Fibroblast of villous mesenchyme (primary cell): Measurements from ENCODE around the gene PAX3. TPM values are rescaled to one million over a fixed set of nuclear protein-coding genes. Genes with fewer than 3 reads are reported as not detected.

Experiments used
- DNase-seq: peaks from one replicate; pipeline ENCODE4 v3.0.0-alpha.2; 2010; ENCODE audit warnings: low read depth
- H3K4me3 ChIP-seq: 2 replicates; pipeline ENCODE4 v1.5.1; 2011; ENCODE audit warnings: low read depth, mild to moderate bottlenecking, low read length
- total RNA-seq: library from RNA; depleted of rRNA; stranded (reverse); fragments of >200 nt; gene quantifications from 2 replicates; pipeline ENCODE4 v1.2.3, GENCODE V29; 2012
- TF ChIP-seq, protein P1 (sequence below): IDR thresholded peaks from 2 replicates; pipeline ENCODE4 v1.5.1; 2012; ENCODE audit warnings: low read depth, mild to moderate bottlenecking, low read length; ENCODE audit not compliant: insufficient read depth

Gene PAX3
- total RNA-seq, 1 donor, result not detected

DNA sequence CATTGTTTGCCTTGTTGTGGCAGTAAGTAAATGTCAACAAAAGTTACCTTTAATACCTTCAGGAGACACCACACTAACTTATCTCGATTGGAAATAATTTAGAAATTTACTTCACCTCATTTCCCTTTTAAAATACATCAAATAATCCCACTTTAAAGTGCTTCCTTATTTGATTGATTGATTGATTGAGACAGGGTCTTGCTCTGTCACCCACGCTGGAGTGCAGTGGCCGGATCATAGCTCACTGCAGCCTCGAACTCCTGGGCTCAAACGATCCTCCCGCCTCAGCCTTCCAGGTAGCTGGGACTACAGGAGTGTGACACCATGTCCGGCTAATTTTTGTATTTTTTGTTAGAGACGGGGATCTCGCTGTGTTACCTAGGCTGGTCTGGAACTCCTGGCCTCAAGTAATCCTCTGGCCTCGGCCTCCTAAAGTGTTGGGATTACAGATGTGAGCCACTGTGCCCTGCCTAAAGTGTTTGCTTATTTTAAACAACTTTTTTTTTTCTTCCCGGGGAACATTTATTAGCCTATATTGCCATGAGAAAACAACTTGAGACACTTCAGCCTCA, 12.0 kb upstream of the PAX3 start:
- no peak overlapping the region for H3K4me3 ChIP-seq
- no peak for DNase-seq
- TF ChIP-seq, protein P1, sequence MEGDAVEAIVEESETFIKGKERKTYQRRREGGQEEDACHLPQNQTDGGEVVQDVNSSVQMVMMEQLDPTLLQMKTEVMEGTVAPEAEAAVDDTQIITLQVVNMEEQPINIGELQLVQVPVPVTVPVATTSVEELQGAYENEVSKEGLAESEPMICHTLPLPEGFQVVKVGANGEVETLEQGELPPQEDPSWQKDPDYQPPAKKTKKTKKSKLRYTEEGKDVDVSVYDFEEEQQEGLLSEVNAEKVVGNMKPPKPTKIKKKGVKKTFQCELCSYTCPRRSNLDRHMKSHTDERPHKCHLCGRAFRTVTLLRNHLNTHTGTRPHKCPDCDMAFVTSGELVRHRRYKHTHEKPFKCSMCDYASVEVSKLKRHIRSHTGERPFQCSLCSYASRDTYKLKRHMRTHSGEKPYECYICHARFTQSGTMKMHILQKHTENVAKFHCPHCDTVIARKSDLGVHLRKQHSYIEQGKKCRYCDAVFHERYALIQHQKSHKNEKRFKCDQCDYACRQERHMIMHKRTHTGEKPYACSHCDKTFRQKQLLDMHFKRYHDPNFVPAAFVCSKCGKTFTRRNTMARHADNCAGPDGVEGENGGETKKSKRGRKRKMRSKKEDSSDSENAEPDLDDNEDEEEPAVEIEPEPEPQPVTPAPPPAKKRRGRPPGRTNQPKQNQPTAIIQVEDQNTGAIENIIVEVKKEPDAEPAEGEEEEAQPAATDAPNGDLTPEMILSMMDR, result no peak

DNA sequence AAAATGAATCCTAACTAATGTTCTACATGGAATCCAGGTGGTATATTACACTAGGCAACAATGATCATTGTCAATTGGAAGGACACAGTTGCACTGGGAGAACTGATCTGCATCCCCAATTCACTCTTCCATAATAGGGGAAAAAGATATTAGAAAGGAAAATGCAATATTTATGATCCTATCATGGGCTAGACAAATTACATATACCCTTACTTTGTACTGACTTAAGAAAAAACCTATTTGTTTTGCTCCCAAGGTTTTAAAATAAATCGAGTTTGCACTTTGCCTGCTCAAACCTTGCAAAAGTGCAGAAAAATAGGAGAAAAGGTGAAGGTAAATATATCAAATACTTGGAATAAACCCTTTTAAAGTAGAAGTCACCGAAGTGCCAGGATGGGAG, 11.0 kb upstream of the PAX3 start:
- TF ChIP-seq, protein P1, result no peak
- no peak for DNase-seq
- H3K4me3 ChIP-seq, result no peak overlapping the region

DNA sequence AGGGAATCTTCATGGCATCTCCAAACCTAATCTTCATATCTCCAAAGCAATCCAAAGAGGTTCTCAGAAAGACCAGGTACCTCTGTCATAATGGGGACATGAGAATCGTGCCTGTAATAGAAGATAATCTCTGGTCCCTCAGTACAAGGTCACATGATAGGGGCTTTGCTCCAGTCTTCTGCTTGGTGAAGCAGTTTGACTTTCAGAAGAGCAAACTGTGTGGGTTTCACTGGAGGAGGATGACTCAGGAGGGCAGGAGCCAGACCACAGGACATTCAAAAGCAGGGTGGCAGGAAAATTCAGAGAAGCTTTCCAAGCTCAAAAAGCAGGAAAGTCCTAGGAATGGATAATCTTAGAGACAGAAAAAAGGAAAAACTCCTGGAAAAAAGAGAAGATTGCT, 10.6 kb upstream of the PAX3 start:
- TF ChIP-seq, protein P1, result no peak
- no peak overlapping the region for H3K4me3 ChIP-seq
- DNase-seq, result no peak

DNA sequence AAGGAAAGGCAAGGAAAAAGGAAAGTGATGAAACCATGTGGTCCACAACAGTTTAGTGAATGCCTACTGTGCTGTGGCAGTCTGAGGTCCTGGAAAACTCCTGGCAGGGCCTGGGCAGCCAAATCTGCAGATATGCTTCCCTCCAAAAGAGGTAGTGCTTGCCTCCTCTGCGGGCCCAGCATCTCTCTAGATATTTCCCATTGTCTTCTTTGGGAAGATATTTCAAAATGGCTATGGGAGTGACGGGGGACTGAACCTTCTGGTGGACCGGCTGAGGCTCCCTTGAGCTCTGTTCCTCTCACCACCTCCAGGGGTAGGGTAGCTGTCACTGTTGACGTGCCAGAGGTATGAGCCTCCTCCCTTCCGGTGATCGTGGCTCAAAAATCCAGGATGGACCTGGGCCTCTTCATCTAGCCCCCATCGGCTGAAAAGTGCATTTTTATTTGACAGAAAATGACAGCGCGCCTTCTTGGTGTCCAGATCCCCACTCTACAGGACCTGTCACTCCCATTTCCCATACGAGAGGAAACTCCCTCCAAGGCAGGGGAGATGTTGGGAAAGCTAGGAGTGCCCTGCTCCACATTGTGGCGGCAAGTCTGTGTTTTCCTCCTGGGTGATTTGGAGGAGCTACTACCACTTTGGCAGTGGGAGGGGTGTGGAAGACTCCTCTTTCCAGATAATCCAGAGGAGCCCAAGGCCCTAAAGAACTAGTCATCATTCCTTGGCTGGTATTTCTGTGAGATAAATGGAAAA, 9.4 kb upstream of the PAX3 start:
- TF ChIP-seq, protein P1, result no peak
- DNase-seq, result no peak
- no peak overlapping the region for H3K4me3 ChIP-seq

DNA sequence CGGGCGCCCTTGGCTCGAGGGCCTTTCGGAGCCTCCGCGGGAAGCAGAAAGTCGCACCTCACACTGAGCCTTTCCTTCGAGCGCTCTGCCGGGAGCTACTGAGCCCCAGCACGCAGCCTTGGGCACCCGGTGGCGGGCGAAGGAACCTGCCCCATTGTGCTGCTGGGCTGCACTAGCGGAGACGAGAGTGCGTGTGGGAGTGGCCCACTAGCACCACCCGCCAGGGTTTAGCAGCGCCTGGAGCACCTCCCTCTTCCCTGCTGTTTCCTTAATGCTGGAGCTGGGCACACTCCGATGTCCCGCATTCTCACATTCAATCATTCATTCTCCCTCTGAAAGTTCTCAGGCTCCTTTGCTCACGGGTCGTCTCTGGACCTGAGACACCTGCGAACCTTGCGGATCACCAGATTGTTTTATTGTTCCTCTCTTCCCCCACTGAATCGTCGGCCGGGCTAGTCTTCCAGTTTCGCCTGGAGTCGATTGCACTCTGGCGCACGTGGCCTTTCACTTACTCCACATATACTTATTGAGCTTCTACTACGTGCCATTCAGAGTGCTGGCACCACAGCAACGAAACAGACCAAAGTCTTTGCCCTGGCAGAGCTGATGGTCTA, 8.5 kb upstream of the PAX3 start:
- TF ChIP-seq, protein P1, result no peak
- no peak overlapping the region for H3K4me3 ChIP-seq
- DNase-seq, result no peak

DNA sequence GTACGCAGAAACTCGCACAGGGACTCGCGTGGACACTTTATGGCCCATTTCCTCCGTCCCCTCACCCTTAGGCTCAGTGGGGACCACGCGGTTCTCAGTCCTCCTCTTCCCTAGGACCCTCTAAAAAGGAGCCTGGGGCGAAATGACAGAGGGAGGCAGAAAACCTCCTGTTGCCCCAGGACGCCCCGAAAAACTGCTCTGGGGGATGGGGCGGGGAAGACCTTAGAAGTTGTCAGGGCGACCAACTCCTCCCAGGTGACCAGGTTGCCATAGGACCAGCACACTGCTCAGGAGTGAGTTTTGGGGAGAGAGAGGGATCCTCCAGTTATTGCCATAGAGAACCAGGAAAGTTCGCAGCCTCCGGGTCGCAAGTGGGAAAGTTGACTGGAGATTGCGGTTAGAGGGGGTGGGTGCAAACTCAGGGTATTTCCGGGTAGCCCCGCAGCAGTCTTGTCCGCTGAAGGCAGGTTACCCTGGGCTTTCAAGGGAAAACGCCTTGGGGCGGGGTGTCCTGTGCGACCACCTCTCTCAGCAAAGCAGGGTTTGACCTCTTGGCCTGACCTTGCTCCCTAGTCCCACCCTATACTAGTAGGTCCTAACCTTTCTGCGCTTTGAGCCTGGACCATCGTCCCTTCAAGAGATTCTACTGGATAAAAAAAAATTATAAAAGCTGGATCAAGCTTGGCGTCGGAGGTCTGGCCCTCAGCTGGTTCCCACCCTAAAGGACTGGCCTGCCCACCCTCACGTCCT, 7.8 kb upstream of the PAX3 start:
- peak overlapping the region; percentile 58 for H3K4me3 ChIP-seq
- TF ChIP-seq, protein P1, result no peak

More for the DNA sequence above, 7.8 kb upstream of the PAX3 start:
- DNase-seq, result no peak
